CD14-positive monocyte (primary cell): ENCODE results near the gene CASP8. TPM values are rescaled to one million over a fixed set of nuclear protein-coding genes. Genes with fewer than 3 reads are reported as not detected.
A peak's percentile ranks its signal among the peaks of the same experiment; 100 is the strongest.

Source experiments
- DNase-seq, 3 donors: peaks; one replicate each; pipeline ENCODE4 v3.0.0-alpha.2; 2011 to 2022
- H2AFZ ChIP-seq: 2 replicates; pipeline ENCODE4 v1.6.0; 2012; ENCODE audit warnings: mild to moderate bottlenecking, low read depth, low read length, inconsistent platforms; ENCODE audit not compliant: insufficient read depth, poor library complexity, severe bottlenecking
- H3K27ac ChIP-seq, 2 donors: 1 replicate in 1 of 2; 2 replicates in 1 of 2; pipeline ENCODE4 v1.5.1; 2012 to 2013; ENCODE audit warnings: low read length in 2 of 2, control low read depth in 1 of 2, inconsistent platforms in 1 of 2, low read depth in 1 of 2, mild to moderate bottlenecking in 1 of 2
- H3K27me3 ChIP-seq, 2 donors: one replicate each; pipeline versions ENCODE4 v1.6.0 to v1.6.1; 2011 to 2013; ENCODE audit warnings: low read length in 2 of 2; ENCODE audit not compliant: control insufficient read depth in 2 of 2, insufficient read depth in 2 of 2
- H3K36me3 ChIP-seq, 2 donors: replicated peaks in 1 of 2; 1 replicate in 1 of 2; 2 replicates in 1 of 2; pipeline versions ENCODE4 v1.5.1 to v1.6.1; 2012 to 2013; ENCODE audit warnings: low read length in 2 of 2, control low read depth in 1 of 2, inconsistent platforms in 1 of 2, mild to moderate bottlenecking in 1 of 2; ENCODE audit not compliant: insufficient read depth in 2 of 2, control insufficient read depth in 1 of 2
- H3K4me1 ChIP-seq, 2 donors: 1 replicate in 1 of 2; 2 replicates in 1 of 2; pipeline versions ENCODE4 v1.5.1 to v1.6.1; 2012 to 2013; ENCODE audit warnings: low read length in 2 of 2, control low read depth in 1 of 2, inconsistent platforms in 1 of 2, mild to moderate bottlenecking in 1 of 2, moderate library complexity in 1 of 2; ENCODE audit not compliant: insufficient read depth in 2 of 2, control insufficient read depth in 1 of 2
- H3K4me2 ChIP-seq: replicated peaks from 2 replicates; pipeline ENCODE3; 2012; ENCODE audit warnings: low read length, moderate library complexity, mild to moderate bottlenecking; ENCODE audit not compliant: poor library complexity, severe bottlenecking; ENCODE audit errors: extremely low read depth
- H3K4me3 ChIP-seq, 3 experiments: fragments of 200-600 bp in 1 of 3; sonication (generic) in 1 of 3; replicated peaks in 1 of 3; 1 replicate in 2 of 3; 2 replicates in 1 of 3; pipeline ENCODE4 v1.5.1; 2011 to 2013; ENCODE audit warnings: low read length in 3 of 3, mild to moderate bottlenecking in 3 of 3, control low read depth in 2 of 3, low read depth in 2 of 3, inconsistent platforms in 1 of 3, moderate library complexity in 1 of 3
- H3K79me2 ChIP-seq: 2 replicates; pipeline ENCODE4 v1.6.0; 2012; ENCODE audit warnings: mild to moderate bottlenecking, control low read depth, inconsistent platforms, low read length, moderate library complexity; ENCODE audit not compliant: insufficient read depth
- H3K9ac ChIP-seq: 2 replicates; pipeline ENCODE4 v1.6.0; 2017; ENCODE audit warnings: low read length, mild to moderate bottlenecking; ENCODE audit not compliant: insufficient read depth, poor library complexity, severe bottlenecking
- H3K9me3 ChIP-seq, 2 donors: replicated peaks in 1 of 2; 1 replicate in 1 of 2; 2 replicates in 1 of 2; pipeline versions ENCODE4 v1.5.1 to v1.6.1; 2012 to 2013; ENCODE audit warnings: low read length in 2 of 2, control low read depth in 1 of 2; ENCODE audit not compliant: control insufficient read depth in 1 of 2, insufficient read depth in 1 of 2
- H4K20me1 ChIP-seq: 2 replicates; pipeline ENCODE4 v1.6.0; 2012; ENCODE audit warnings: mild to moderate bottlenecking, low read length, control low read depth, moderate library complexity; ENCODE audit not compliant: insufficient read depth
- H3K27ac Mint-ChIP-seq, 7 donors: one replicate each; pipeline ENCODE4 v1.8.0; 2020; ENCODE audit warnings: mild to moderate bottlenecking in 7 of 7, mixed read lengths in 7 of 7, moderate library complexity in 6 of 7, inconsistent platforms in 2 of 7
- H3K27me3 Mint-ChIP-seq, 3 donors: one replicate each; pipeline ENCODE4 v1.8.0; 2021 to 2022; ENCODE audit warnings: low read depth in 3 of 3, mild to moderate bottlenecking in 3 of 3, mixed read lengths in 3 of 3, moderate library complexity in 3 of 3, inconsistent platforms in 1 of 3
- H3K36me3 Mint-ChIP-seq, 2 donors: one replicate each; pipeline ENCODE4 v1.8.0; 2020; ENCODE audit warnings: mixed read lengths in 2 of 2, inconsistent platforms in 1 of 2, mild to moderate bottlenecking in 1 of 2
- H3K4me1 Mint-ChIP-seq: one replicate; pipeline ENCODE4 v1.8.0; 2020; ENCODE audit warnings: mild to moderate bottlenecking, mixed read lengths
- H3K4me3 Mint-ChIP-seq, 2 donors: one replicate each; pipeline ENCODE4 v1.8.0; 2020; ENCODE audit warnings: mild to moderate bottlenecking in 2 of 2, mixed read lengths in 2 of 2, moderate library complexity in 1 of 2
- H3K9me3 Mint-ChIP-seq, 7 donors: one replicate each; pipeline ENCODE4 v1.8.0; 2020 to 2022; ENCODE audit warnings: mixed read lengths in 7 of 7, mild to moderate bottlenecking in 6 of 7, moderate library complexity in 6 of 7, inconsistent platforms in 2 of 7
- WGBS: methylation state at CpG from one replicate; pipeline ENCODE4 v1.1.5; 2013; ENCODE audit warnings: missing lambda C conversion rate; ENCODE audit not compliant: insufficient coverage; 5-methylcytosine and 5-hydroxymethylcytosine counted together
- intact Hi-C, 2 donors: fragments of 100-400 bp; cut with micrococcal nuclease; formaldehyde crosslinking; loops; one replicate each; pipeline versions ENCODE4 v1.15.0 to v1.15.1; 2023
- polyA plus RNA-seq, 3 donors: library from polyadenylated mRNA; depleted of rRNA in 1 of 3; unstranded in 2 of 3; stranded (reverse) in 1 of 3; fragments of 300-500 nt in 2 of 3; fragments of >200 nt in 1 of 3; fragmentation: Illumina TruSeq in 2 of 3; gene quantifications; 1 replicate in 2 of 3; 2 replicates in 1 of 3; pipeline ENCODE4 v1.2.3, GENCODE V29; 2012 to 2021
- TF ChIP-seq, protein P1 (sequence below): fragments of 200-600 bp; IDR thresholded peaks from one replicate; pipeline ENCODE4 v1.8.0; 2022; ENCODE audit warnings: antibody characterized with exemption, mild to moderate bottlenecking

CASP8 gene
- polyA plus RNA-seq, 3 donors = 40.0 to 123 (median 80.7) TPM

DNA sequence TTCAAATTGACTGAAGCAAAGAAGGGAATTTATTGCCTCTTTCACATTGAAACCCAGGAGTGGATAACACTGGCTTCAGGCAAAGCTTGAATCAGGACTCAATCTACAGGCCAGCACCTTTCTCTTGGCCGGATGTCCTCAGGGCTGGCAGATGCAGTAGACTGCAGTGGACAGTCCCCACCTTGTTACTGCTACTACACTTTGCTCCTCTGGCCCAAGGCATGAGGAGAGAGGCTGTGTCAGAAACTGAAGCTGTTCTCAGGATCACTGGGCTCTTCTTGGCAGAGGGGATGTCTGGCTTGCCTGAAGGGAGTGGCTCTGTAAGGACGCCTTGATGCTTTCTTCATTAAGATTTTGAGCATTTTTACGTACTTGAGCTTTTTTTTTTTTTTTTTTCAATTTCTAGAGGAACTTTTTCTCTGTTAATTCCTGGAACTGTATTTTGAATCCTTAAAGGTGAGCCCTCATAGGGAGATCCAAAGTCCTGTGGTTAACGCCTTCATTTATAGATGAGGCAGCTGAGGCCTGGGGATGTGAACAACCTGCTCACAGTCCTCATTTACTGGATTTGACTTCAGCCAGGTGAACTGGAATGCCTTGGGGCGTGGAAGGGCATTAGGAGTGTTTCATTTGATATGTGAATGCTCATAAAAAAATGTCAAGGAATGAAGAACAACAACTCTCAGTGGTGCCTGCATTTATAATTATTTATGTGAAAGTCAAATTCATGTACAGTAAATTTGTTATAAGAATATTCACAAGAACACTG lies 40.8 kb upstream of the CASP8 start:
- H3K9me3 ChIP-seq = no peaks in the 10 kb centered on the region
- peaks cover 14% of the 10 kb centered on the region in 2 donors for H3K4me1 ChIP-seq
- Mint-ChIP-seq H3K36me3 (peaks cover 63 to 70% of the 10 kb centered on the region in 2 donors), H3K4me3 (peak overlapping the region in 1 of 2 donors; percentile 6), H3K27ac (peak overlapping the region; percentile 9 to 79 (median 63)), H3K27me3 (no peaks in the 10 kb centered on the region), H3K4me1 (peaks cover 32% of the 10 kb centered on the region), H3K9me3 (no peaks in the 10 kb centered on the region)
- no peak overlapping the region for H3K4me3 ChIP-seq
- no peaks in the 10 kb centered on the region for H3K27me3 ChIP-seq
- H3K27ac ChIP-seq = peak overlapping the region in 1 of 2 donors; percentile 59
- H3K79me2 ChIP-seq = peaks cover 6% of the 10 kb centered on the region
- H3K9ac ChIP-seq = no peak overlapping the region
- H2AFZ ChIP-seq = no peak overlapping the region
- no peak overlapping the region for H3K4me2 ChIP-seq
- intact Hi-C loops = no loop called here
- H4K20me1 ChIP-seq = peaks cover 4% of the 10 kb centered on the region
- peaks cover 38 to 68% of the 10 kb centered on the region in 2 donors for H3K36me3 ChIP-seq
- TF ChIP-seq, protein P1, sequence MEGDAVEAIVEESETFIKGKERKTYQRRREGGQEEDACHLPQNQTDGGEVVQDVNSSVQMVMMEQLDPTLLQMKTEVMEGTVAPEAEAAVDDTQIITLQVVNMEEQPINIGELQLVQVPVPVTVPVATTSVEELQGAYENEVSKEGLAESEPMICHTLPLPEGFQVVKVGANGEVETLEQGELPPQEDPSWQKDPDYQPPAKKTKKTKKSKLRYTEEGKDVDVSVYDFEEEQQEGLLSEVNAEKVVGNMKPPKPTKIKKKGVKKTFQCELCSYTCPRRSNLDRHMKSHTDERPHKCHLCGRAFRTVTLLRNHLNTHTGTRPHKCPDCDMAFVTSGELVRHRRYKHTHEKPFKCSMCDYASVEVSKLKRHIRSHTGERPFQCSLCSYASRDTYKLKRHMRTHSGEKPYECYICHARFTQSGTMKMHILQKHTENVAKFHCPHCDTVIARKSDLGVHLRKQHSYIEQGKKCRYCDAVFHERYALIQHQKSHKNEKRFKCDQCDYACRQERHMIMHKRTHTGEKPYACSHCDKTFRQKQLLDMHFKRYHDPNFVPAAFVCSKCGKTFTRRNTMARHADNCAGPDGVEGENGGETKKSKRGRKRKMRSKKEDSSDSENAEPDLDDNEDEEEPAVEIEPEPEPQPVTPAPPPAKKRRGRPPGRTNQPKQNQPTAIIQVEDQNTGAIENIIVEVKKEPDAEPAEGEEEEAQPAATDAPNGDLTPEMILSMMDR = no peak
- no peak for DNase-seq
- 100% methylated on average over 1 of the region's 5 CpGs for WGBS

DNA sequence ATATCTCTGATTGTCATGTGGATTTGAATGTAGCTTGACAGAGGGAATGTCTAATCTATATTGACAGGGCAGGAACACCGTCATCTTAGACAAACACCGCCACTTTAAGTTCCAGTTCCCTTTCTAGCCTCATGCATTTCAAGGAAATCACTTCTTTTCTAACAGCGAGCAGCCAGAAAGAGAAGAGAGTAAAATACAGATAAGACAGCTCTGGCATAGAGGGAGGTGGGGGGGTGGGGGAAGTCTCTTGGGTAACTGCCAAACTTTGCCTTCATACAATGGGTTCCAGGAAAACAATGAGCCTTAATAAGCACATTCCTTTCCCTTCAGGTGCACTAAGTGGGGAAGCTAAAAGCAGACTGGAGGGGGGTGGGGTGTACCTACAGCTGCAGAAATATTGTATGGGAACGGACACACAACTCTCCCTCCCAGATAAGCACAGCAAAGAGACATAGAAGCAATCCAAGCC lies 40.2 kb upstream of the CASP8 start:
- Histone ChIP-seq H4K20me1 (peaks cover 4% of the 10 kb centered on the region), H3K9me3 (no peaks in the 10 kb centered on the region), H3K27ac (peak overlapping the region in 1 of 2 donors; percentile 59), H3K4me3 (no peak overlapping the region), H3K9ac (no peak overlapping the region), H3K4me1 (peaks cover 14% of the 10 kb centered on the region in 2 donors), H3K79me2 (peaks cover 6% of the 10 kb centered on the region), H3K27me3 (no peaks in the 10 kb centered on the region), H2AFZ (no peak overlapping the region), H3K36me3 (peaks cover 38 to 68% of the 10 kb centered on the region in 2 donors), H3K4me2 (no peak overlapping the region)
- peaks cover 0 to 3% (median 0%) of the 10 kb centered on the region in 3 donors for H3K27me3 Mint-ChIP-seq
- peaks cover 31% of the 10 kb centered on the region for H3K4me1 Mint-ChIP-seq
- WGBS = no CpG with 5 or more reads among the region's 4 CpGs
- peak overlapping the region in 1 of 2 donors; percentile 6 for H3K4me3 Mint-ChIP-seq
- intact Hi-C loops = no loop called here
- peaks cover 66 to 70% of the 10 kb centered on the region in 2 donors for H3K36me3 Mint-ChIP-seq
- H3K27ac Mint-ChIP-seq = peak overlapping the region in 5 of 7 donors; percentile 56 to 79 (median 71)
- TF ChIP-seq, protein P1 = no peak
- no peak for DNase-seq
- no peaks in the 10 kb centered on the region for H3K9me3 Mint-ChIP-seq
